NCI-H524 (cell line): ENCODE results near the gene UBA7.

Experiments used
- DNase-seq, 2 experiments: peaks; one replicate each; lab custom pipeline; 2025; lab: John Stamatoyannopoulos, UW

Gene UBA7

GRCh38 chr3:49805897-49806701 lies 7.7 kb downstream of the UBA7 start:
- no peak for DNase-seq

DNA sequence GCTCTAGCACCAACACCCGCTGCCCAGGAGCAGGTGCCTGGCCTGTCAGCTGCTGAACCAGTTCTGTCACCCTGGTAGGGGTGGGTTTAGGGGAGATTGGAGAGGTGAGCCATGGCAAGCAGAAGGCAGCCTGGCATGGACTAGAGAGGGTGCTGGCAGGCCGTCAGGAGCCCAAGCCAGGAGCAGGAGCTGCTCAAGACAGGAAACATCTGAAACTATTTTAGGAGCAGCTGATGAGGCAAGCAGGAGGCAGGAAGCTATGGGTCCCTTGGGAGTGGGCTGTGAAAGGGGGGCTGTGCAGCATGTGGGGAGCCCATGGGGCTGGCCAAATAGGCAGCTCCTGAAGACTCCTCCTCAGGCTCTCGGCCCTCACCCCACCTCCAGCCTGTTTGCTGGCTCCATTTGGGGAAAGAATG lies 8.4 kb downstream of the UBA7 start:
- peak in 1 of 2 experiments; percentile 35 for DNase-seq

DNA sequence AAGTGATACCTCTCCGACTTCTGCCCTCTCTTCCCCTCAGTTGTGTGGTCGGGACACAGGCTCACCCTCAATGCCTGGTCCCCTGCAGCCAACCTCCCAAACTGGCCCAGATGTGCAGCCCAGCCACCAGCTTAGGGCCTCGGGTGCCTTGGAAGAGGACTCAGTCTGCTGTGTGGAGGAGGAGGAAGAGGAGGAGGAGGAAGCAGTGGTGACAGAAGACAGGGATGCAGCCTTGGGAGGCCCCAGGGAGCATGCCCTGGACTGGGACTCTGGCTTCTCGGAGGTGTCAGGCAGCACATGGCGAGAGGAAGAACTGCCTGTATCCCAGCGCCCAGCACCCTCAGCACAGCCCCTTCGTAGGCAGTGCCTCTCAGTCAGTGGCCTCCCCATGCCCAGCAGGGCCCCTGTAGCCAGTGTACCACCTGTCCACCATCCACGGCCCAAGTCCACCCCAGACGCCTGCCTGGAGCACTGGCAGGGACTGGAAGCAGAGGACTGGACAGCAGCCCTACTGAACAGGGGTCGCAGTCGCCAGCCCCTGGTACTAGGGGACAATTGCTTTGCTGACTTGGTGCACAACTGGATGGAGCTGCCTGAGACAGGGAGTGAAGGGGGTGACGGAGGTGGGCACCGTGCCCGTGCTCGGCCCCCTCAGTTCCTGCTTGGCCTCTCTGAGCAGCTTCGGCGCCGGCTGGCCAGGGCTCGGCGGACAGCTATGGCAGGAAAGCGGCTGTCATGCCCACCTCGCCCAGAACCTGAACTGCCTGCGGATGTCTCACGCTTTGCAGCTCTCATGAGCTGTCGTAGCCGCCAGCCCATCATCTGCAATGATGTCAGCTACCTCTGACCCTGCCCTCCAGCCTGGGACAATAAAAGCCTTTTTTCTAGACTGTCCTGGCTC lies 9.4 kb downstream of the UBA7 start:
- DNase-seq, result no peak

- DNase-seq, result peak; percentile 74 to 76
Observed at GRCh38 chr3:49803465-49804140, 10.2 kb downstream of the UBA7 start.

GRCh38 chr3:49802719-49803464 lies 10.9 kb downstream of the UBA7 start, which contains the start of gene INKA1:
INKA1 (plus strand) TSS chr3:49803261; CDS start chr3:49803393, 132 bp downstream.
- DNase-seq, result peak; percentile 69 to 84

GRCh38 chr3:49801160-49801559 lies 12.6 kb downstream of the UBA7 start:
- no peak for DNase-seq

GRCh38 chr3:49799761-49800160 lies 14.0 kb downstream of the UBA7 start, which contains the start of gene CDHR4:
CDHR4 (minus strand) TSS chr3:49799873; CDS start chr3:49799812, 61 bp downstream.
- no peak for DNase-seq

DNA sequence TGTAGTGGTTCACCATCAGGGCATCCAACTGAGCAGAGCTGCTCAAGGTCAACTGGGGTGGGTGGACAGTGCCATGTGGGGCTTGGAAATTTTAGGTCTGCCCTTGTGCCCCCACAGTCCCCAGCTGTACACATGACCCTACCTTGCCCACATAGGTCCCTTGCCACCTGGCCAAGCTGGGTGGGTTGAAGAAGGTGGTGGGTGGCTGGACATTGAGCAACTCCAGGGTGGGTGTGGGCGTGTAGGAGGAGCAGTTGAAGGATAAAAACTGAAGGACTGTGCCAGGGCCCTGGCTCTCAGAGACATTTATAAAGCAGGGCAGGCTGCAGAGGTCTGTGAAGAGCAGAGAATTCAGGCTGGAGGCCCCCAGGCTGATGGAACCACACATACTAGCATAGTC lies 14.6 kb downstream of the UBA7 start:
- DNase-seq, result no peak

GRCh38 chr3:49794926-49795905 lies 18.5 kb downstream of the UBA7 start:
- DNase-seq, result no peak

DNA sequence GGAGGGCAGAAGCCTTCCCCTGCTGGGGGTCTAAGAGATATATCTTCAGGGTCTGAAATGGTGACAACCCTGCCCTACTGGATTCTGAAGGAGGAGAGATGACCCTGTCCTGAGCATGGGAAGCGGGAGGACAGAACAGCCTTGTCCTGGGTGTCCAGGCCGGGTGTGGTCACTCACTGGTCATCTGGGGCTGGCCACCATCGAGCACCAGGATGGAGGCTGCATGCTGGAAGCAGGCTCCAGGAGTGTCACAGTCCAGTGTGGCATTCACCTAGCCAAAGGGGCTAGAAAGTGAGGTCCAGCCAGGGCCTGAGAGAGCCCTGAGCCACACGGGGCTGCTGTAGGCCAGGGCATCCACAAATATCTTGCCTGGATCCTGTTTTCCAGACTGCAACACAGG lies 19.3 kb downstream of the UBA7 start:
- no peak for DNase-seq

- no peak for DNase-seq
Observed at GRCh38 chr3:49793486-49794085, 20.2 kb downstream of the UBA7 start.

DNA sequence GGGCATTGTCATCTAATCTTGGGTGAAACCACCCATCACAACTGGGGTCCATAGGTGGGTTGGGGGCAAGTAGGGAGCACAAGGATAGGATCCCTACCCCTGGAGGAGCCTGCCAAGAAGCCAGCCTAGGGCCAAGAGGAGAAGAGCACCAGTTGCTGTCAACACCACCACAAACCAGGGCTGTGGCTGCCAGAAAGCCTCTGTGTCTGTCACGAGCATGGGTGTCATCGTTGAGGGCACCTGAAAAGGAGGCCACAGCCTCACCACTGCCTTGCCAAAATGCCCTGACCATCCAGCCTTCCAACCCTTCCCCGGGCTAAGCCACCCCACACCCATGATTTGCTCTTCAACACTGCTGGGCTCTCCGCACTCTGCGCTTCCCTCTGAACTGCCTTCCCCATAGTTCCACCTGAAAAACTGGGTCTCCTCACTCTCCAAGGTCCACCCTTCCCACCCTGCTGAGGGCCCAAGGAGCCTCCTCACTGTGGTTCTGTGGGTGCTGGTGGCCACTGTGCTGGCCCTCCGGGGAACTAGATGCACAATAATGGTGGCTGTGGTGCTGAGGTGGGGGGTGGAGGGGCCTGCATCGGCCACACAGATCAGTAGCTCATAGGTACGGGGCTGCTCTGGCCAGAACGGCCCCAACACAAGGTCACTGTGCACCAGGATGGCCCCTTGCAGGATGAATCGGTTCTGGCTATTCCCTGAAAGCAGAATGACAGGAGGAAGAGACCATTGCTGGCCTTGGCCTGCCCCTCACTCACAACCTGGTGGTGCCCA lies 21.2 kb downstream of the UBA7 start:
- DNase-seq, result no peak

- no peak for DNase-seq
Observed at GRCh38 chr3:49791571-49791970, 22.2 kb downstream of the UBA7 start.

DNA sequence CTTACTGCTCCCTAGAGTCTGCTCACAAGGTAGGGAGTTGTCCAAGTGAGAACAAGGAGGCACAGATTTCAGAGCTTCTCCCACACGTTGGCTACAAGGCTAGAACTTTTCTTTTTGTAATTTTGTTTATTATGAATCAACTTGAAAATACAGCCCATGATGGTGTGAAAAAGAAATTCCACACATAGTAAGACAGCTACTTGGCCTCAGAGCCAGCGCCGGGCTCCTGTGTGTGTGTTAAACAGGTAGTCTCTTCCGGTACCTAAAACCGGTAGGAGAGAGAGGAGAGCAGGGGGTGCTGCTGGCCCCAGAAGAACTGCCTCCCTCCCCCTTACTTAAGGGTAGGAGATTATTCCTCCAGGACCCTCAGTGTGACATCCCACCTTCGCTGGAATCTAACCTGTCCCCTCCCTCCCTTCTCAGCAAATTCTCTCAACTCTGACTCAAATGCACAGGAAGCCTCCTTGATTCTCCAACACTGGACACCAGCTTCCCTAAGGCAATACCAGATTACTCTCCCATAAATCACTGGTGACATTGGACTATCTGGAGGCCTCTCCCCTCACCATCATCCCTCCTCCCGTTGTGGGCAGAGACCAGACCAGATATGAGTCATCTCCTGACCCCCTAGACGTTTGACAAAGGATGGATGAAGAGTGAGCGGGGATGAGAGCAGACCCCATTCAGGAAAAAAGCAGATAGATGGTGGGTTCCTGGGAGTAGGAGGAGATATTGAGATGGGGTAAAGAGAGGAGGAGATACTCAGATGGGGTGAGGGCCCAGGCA lies 22.9 kb downstream of the UBA7 start:
- DNase-seq, result no peak

DNA sequence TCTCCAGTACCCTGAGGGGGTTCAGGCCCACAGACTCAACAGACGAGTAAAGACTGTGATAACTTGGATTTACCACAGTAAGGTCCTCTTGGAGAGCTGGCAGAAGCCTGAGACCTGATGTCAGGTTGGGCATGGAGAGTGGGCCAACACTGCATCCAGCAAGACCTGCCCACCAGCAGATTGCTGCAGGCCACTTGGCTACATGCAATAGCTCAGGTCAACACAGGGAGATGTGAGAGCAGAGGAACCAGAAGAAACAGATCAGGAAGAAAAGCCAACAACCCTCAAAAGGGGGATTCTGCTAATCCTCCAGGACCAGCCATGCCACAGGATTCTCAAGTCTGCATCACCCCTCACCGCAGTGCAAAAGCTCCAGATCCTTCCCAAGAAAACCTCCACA lies 25.7 kb downstream of the UBA7 start:
- DNase-seq, result no peak

DNA sequence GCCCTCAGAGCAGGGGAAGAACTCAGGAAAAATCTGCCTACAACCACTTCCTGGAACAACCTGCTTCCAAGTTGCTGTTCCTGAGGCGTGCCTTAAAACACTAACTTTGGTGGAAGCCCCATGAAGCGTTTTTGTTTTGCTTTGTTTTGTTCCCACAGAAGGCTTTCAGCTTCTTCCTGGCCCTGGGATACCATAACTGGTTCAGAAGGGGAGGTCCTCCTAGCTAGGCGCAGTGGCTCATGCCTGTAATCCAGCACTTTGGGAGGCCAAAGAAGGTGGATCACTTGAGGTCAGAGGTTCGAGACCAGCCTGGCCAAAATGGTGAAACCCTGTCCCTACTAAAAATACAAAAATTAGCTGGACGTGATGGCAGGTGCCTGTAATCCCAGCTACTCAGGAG lies 26.2 kb downstream of the UBA7 start:
- DNase-seq, result no peak

- no peak for DNase-seq
Observed at GRCh38 chr3:49787182-49787464, 26.6 kb downstream of the UBA7 start.

GRCh38 chr3:49786357-49787181 lies 27.2 kb downstream of the UBA7 start, which contains the start of gene IP6K1:
IP6K1 (minus strand) TSS chr3:49786542; CDS start chr3:49748040, 38,502 bp downstream.
- DNase-seq, result peak; percentile 97 to 100
